Measurements from ENCODE around the gene ELOF1.

The ELOF1 gene

DNA sequence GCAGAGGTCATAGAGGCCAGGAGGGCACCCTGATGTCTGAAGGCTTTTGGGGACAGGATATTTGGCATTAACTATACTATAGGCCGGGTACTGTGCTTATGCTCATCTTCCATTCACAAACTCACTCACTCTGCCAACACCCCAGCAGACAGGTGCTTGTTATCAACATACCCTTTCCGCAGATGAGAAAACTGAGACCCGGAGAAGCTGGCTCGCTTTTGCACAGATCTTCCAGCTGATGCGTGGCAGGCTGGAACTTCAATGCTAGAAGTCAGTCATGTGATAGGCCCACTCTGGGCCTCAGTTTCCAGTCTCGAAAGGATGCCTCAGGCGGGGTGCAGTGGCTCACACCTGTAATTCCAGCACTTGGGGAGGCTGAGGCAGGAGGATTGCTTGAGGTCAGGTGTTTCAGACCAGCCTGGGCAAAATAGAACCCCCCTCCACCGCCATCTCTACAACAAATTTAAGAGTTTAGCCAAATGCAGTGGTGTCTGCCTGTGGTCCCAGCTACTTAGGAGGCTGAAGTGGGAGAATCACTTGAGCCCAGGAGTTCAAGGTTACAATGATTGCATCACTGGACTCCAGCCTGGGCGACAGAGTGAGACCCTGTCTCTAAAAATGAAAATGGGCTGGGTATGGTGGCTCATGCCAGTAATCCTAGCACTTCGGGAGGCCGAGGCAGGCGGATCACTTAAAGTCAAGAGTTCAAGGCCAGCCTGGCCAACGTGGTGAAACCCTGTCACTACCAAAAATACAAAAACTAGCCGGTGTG, 10.9 kb downstream of the ELOF1 start:
- no peak for TF ChIP-seq RARB (CRISPR knock-in tag; IDR thresholded peaks at IDR 0.05)
- no peak for TF ChIP-seq ZNF8 (CRISPR knock-in tag; IDR thresholded peaks at IDR 0.05)
- no peak for ATAC-seq

DNA sequence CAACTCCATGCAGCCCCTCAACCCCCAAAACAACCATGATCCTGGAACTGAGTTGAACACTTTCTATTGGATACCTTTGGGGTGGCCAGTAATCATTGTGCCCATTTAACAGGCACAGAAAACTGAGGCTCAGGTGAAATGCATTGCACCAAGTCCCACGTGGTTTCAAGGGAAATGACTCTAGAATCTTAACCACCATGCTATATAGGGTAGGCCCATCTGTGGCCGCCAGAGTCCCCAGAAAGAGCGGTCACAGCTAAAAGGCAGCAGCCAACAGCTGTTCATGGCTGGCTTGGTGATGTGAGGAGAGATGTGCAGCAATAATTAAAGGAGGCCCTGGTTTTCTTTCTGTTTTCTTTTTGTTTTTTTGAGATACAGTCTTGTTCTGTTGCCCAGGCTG, 17.8 kb downstream of the ELOF1 start:
- no peak for ATAC-seq
- no peak for TF ChIP-seq BACH2 (CRISPR knock-in tag; IDR thresholded peaks at IDR 0.05; ENCODE audit: borderline replicate concordance)
- no peak for TF ChIP-seq ZNF8 (CRISPR knock-in tag; IDR thresholded peaks at IDR 0.05)
- TF ChIP-seq TCF4 (CRISPR knock-in tag; IDR thresholded peaks at IDR 0.05; ENCODE audit: borderline replicate concordance): no peak
- no peak for TF ChIP-seq GLIS3 (CRISPR knock-in tag; IDR thresholded peaks at IDR 0.05)
- no peak for TF ChIP-seq SNAI2 (CRISPR knock-in tag; IDR thresholded peaks at IDR 0.05)
- TF ChIP-seq, protein P1, sequence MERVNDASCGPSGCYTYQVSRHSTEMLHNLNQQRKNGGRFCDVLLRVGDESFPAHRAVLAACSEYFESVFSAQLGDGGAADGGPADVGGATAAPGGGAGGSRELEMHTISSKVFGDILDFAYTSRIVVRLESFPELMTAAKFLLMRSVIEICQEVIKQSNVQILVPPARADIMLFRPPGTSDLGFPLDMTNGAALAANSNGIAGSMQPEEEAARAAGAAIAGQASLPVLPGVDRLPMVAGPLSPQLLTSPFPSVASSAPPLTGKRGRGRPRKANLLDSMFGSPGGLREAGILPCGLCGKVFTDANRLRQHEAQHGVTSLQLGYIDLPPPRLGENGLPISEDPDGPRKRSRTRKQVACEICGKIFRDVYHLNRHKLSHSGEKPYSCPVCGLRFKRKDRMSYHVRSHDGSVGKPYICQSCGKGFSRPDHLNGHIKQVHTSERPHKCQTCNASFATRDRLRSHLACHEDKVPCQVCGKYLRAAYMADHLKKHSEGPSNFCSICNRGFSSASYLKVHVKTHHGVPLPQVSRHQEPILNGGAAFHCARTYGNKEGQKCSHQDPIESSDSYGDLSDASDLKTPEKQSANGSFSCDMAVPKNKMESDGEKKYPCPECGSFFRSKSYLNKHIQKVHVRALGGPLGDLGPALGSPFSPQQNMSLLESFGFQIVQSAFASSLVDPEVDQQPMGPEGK (CRISPR knock-in tag; IDR thresholded peaks at IDR 0.05; ENCODE audit: borderline replicate concordance): no peak
- no peak for TF ChIP-seq ZFP3 (CRISPR knock-in tag; IDR thresholded peaks at IDR 0.05)

DNA sequence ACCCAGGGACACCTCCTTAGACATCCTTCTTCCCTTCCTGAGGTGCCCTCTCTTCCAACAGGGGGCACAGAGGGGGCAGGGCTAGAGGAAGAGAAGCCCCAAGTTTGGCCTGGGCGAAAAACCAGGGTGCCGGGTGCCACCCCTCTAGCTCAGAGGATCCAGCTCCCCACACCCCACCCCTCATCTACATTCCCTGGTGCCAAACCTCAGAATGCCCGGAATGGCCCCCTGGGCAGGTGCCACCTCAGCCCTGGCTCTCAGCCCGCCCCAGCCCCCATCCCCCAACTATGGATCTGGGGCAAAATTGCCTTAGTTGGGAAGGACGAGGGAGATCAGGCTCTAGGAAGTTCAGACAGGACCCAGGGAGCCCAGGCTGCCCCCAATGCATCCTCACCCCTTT, 18.4 kb downstream of the ELOF1 start:
- no peak for ATAC-seq
- TF ChIP-seq ZNF8 (CRISPR knock-in tag; IDR thresholded peaks at IDR 0.05): no peak
- TF ChIP-seq ZFP3 (CRISPR knock-in tag; IDR thresholded peaks at IDR 0.05): no peak

DNA sequence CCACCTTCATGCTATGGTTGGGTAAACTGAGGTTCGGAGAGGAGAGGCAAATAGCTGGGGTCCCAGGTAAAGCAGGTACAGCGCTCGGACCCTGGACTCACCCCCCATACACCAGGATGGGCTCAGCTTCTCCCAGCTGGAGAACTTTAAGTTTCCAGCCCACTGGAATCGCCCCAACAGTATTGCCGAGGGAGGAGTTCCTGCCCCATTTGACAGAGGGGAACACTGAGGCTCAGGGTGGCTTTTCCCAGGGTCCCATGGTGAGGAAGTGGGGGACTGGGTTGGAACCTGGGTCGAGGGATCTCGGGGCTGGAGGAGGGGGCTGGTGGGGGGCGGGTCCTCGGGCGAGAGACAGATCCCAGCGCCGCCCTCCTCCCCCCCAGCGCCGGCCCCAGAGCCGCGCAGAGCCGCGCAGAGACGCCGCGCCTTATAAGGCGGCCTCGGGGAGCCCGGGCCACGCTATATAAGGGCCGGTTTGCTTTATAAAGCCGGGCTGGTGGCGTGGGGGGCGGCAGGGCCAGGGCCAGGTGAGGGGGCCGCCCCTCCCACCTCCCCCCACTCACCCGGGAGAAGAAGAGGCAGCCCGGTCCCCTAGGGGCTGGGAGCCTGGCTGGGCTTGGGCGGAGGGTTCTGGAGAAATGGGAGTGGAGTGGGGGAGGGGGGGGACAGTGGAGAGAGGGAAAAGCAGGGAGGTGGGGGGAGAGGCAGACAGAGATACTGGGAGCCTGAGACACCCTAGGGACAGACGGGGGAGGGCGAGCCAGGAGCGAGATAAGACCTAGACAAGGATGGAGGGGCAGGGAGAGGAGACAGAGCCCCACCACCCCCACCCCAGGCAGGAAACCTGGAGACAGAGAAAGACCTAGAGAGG, 19.3 kb downstream of the ELOF1 start:
- TF ChIP-seq TCF4 (CRISPR knock-in tag; IDR thresholded peaks at IDR 0.05; ENCODE audit: borderline replicate concordance) (no peak), ISL1 (CRISPR knock-in tag; IDR thresholded peaks at IDR 0.05) (no peak), OSR1 (CRISPR knock-in tag; IDR thresholded peaks at IDR 0.05) (no peak), BACH2 (CRISPR knock-in tag; IDR thresholded peaks at IDR 0.05; ENCODE audit: borderline replicate concordance) (no peak), GLIS3 (CRISPR knock-in tag; IDR thresholded peaks at IDR 0.05) (no peak), TOX (CRISPR knock-in tag; IDR thresholded peaks at IDR 0.05; ENCODE audit: borderline replicate concordance) (no peak), CSDC2 (CRISPR knock-in tag; IDR thresholded peaks at IDR 0.05) (no peak), ESRRG (CRISPR knock-in tag; IDR thresholded peaks at IDR 0.05) (no peak), ZFP3 (CRISPR knock-in tag; IDR thresholded peaks at IDR 0.05) (no peak), PPARA (CRISPR knock-in tag; IDR thresholded peaks at IDR 0.05; ENCODE audit: borderline replicate concordance) (no peak), RARB (CRISPR knock-in tag; IDR thresholded peaks at IDR 0.05) (no peak), ARNTL (CRISPR knock-in tag; IDR thresholded peaks at IDR 0.05; ENCODE audit: borderline replicate concordance, low read depth) (no peak), ZNF8 (CRISPR knock-in tag; IDR thresholded peaks at IDR 0.05) (no peak)
- TF ChIP-seq, protein P2, sequence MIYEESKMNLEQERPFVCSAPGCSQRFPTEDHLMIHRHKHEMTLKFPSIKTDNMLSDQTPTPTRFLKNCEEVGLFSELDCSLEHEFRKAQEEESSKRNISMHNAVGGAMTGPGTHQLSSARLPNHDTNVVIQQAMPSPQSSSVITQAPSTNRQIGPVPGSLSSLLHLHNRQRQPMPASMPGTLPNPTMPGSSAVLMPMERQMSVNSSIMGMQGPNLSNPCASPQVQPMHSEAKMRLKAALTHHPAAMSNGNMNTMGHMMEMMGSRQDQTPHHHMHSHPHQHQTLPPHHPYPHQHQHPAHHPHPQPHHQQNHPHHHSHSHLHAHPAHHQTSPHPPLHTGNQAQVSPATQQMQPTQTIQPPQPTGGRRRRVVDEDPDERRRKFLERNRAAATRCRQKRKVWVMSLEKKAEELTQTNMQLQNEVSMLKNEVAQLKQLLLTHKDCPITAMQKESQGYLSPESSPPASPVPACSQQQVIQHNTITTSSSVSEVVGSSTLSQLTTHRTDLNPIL (CRISPR knock-in tag; IDR thresholded peaks at IDR 0.05; ENCODE audit: low read depth): no peak
- TF ChIP-seq, protein P3, sequence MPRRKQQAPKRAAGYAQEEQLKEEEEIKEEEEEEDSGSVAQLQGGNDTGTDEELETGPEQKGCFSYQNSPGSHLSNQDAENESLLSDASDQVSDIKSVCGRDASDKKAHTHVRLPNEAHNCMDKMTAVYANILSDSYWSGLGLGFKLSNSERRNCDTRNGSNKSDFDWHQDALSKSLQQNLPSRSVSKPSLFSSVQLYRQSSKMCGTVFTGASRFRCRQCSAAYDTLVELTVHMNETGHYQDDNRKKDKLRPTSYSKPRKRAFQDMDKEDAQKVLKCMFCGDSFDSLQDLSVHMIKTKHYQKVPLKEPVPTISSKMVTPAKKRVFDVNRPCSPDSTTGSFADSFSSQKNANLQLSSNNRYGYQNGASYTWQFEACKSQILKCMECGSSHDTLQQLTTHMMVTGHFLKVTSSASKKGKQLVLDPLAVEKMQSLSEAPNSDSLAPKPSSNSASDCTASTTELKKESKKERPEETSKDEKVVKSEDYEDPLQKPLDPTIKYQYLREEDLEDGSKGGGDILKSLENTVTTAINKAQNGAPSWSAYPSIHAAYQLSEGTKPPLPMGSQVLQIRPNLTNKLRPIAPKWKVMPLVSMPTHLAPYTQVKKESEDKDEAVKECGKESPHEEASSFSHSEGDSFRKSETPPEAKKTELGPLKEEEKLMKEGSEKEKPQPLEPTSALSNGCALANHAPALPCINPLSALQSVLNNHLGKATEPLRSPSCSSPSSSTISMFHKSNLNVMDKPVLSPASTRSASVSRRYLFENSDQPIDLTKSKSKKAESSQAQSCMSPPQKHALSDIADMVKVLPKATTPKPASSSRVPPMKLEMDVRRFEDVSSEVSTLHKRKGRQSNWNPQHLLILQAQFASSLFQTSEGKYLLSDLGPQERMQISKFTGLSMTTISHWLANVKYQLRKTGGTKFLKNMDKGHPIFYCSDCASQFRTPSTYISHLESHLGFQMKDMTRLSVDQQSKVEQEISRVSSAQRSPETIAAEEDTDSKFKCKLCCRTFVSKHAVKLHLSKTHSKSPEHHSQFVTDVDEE (CRISPR knock-in tag; IDR thresholded peaks at IDR 0.05): no peak
- TF ChIP-seq, protein P4, sequence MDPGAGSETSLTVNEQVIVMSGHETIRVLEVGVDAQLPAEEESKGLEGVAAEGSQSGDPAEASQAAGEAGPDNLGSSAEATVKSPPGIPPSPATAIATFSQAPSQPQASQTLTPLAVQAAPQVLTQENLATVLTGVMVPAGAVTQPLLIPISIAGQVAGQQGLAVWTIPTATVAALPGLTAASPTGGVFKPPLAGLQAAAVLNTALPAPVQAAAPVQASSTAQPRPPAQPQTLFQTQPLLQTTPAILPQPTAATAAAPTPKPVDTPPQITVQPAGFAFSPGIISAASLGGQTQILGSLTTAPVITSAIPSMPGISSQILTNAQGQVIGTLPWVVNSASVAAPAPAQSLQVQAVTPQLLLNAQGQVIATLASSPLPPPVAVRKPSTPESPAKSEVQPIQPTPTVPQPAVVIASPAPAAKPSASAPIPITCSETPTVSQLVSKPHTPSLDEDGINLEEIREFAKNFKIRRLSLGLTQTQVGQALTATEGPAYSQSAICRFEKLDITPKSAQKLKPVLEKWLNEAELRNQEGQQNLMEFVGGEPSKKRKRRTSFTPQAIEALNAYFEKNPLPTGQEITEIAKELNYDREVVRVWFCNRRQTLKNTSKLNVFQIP (CRISPR knock-in tag; IDR thresholded peaks at IDR 0.05; ENCODE audit: borderline replicate concordance, low read depth): no peak
- TF ChIP-seq, protein P5, sequence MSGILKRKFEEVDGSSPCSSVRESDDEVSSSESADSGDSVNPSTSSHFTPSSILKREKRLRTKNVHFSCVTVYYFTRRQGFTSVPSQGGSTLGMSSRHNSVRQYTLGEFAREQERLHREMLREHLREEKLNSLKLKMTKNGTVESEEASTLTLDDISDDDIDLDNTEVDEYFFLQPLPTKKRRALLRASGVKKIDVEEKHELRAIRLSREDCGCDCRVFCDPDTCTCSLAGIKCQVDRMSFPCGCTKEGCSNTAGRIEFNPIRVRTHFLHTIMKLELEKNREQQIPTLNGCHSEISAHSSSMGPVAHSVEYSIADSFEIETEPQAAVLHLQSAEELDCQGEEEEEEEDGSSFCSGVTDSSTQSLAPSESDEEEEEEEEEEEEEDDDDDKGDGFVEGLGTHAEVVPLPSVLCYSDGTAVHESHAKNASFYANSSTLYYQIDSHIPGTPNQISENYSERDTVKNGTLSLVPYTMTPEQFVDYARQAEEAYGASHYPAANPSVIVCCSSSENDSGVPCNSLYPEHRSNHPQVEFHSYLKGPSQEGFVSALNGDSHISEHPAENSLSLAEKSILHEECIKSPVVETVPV (CRISPR knock-in tag; IDR thresholded peaks at IDR 0.05): no peak
- ATAC-seq: peak; percentile 51

All from SK-N-SH treated with all-trans-retinoic acid at 6 μM for 48 hours (cell line).